B cell (primary cell): Measurements from ENCODE around the gene COMMD7. TPM values are rescaled to one million over a fixed set of nuclear protein-coding genes. Genes with fewer than 3 reads are reported as not detected.
"Not testable (repeated sequence)": the region's sequence is repeated elsewhere in the genome, so short reads cannot be mapped to it uniquely, and the experiment has no call there.

Experiments
- ATAC-seq: fragments of 200-7000 bp; cut with Tn5 transposase; one replicate; pipeline ENCODE4 v1.10.0; 2021; ENCODE audit warnings: low read depth, mild to moderate bottlenecking, moderate number of reproducible peaks, moderate library complexity
- CTCF ChIA-PET: fragments of 350-600 bp; sonication (Branson Sonifier 250); formaldehyde crosslinking; loops from one replicate; lab custom pipeline; 2021; ENCODE audit warnings: antibody characterized with exemption, inconsistent platforms; lab: Charles Lee
- POLR2A ChIA-PET: fragments of 350-600 bp; sonication (Branson Sonifier 250); formaldehyde crosslinking; loops from one replicate; lab custom pipeline; 2021; ENCODE audit warnings: antibody characterized with exemption; lab: Charles Lee
- DNase-seq: peaks from one replicate; pipeline ENCODE4 v3.0.0; 2013
- H2AFZ ChIP-seq: 2 replicates; pipeline ENCODE4 v1.6.1; 2012; ENCODE audit warnings: mild to moderate bottlenecking, low read depth, low read length; ENCODE audit not compliant: insufficient read depth, poor library complexity, severe bottlenecking
- H3K27ac ChIP-seq, 2 donors: 1 replicate in 1 of 2; 2 replicates in 1 of 2; pipeline ENCODE4 v1.5.1; 2012 to 2013; ENCODE audit warnings: low read length in 2 of 2, mild to moderate bottlenecking in 2 of 2, moderate library complexity in 1 of 2
- H3K27me3 ChIP-seq, 4 experiments: fragments of 200-600 bp in 1 of 4; sonication (generic) in 1 of 4; replicated peaks in 1 of 4; 1 replicate in 2 of 4; 2 replicates in 2 of 4; pipeline versions ENCODE4 v1.6.1 to v1.7.0; 2013 to 2016; ENCODE audit warnings: low read length in 3 of 4, mild to moderate bottlenecking in 2 of 4, mixed read lengths in 1 of 4, moderate library complexity in 1 of 4; ENCODE audit not compliant: insufficient read depth in 4 of 4, control insufficient read depth in 3 of 4; ENCODE audit errors: control extremely low read depth in 1 of 4
- H3K36me3 ChIP-seq, 2 experiments: replicated peaks in 1 of 2; 1 replicate in 1 of 2; 2 replicates in 1 of 2; pipeline versions ENCODE4 v1.6.1 to v1.7.1; 2013; ENCODE audit warnings: low read length in 1 of 2; ENCODE audit not compliant: insufficient read depth in 2 of 2, control insufficient read depth in 1 of 2; ENCODE audit errors: control extremely low read depth in 1 of 2, extremely low read depth in 1 of 2
- H3K4me1 ChIP-seq, 2 donors: fragments of 200-600 bp in 1 of 2; sonication (generic) in 1 of 2; 1 replicate in 1 of 2; 2 replicates in 1 of 2; pipeline versions ENCODE4 v1.5.1 to v1.6.1; 2013 to 2017; ENCODE audit warnings: low read length in 2 of 2; ENCODE audit not compliant: control insufficient read depth in 2 of 2, insufficient read depth in 2 of 2
- H3K4me2 ChIP-seq: replicated peaks from 2 replicates; pipeline ENCODE3; 2012; ENCODE audit warnings: mild to moderate bottlenecking, low read depth, low read length; ENCODE audit not compliant: poor library complexity, severe bottlenecking
- H3K4me3 ChIP-seq, 5 experiments: fragments of 200-600 bp in 1 of 5; sonication (generic) in 1 of 5; 1 replicate in 3 of 5; 2 replicates in 2 of 5; pipeline versions ENCODE4 v1.5.1 to v1.7.0; 2011 to 2016; ENCODE audit warnings: low read length in 4 of 5, mild to moderate bottlenecking in 4 of 5, low read depth in 2 of 5, control low read depth in 1 of 5, moderate library complexity in 1 of 5; ENCODE audit not compliant: insufficient read depth in 1 of 5; ENCODE audit errors: control extremely low read depth in 1 of 5, extremely low read depth in 1 of 5
- H3K79me2 ChIP-seq: fragments of 200-600 bp; sonication (generic); one replicate; pipeline ENCODE4 v1.6.0; 2016; ENCODE audit warnings: low read length; ENCODE audit not compliant: control insufficient read depth, insufficient read depth
- H3K9ac ChIP-seq: fragments of 200-600 bp; sonication (generic); 2 replicates; pipeline ENCODE4 v1.6.1; 2017; ENCODE audit warnings: mild to moderate bottlenecking, low read length, moderate library complexity
- H3K9me3 ChIP-seq, 3 donors: one replicate each; pipeline versions ENCODE4 v1.6.1 to v1.7.1; 2013; ENCODE audit warnings: low read length in 2 of 3; ENCODE audit not compliant: control insufficient read depth in 2 of 3, insufficient read depth in 1 of 3; ENCODE audit errors: control extremely low read depth in 1 of 3
- H4K20me1 ChIP-seq: 2 replicates; pipeline ENCODE4 v1.6.0; 2012; ENCODE audit warnings: mild to moderate bottlenecking, low read length; ENCODE audit not compliant: insufficient read depth, control insufficient read depth, poor library complexity, severe bottlenecking
- H3K27ac Mint-ChIP-seq: one replicate; pipeline ENCODE4 v1.8.0; 2021; ENCODE audit warnings: mixed read lengths
- H3K27me3 Mint-ChIP-seq: one replicate; pipeline ENCODE4 v1.8.0; 2021; ENCODE audit warnings: mixed read lengths
- H3K4me1 Mint-ChIP-seq: one replicate; pipeline ENCODE4 v1.8.0; 2021; ENCODE audit warnings: mixed read lengths
- H3K4me3 Mint-ChIP-seq: one replicate; pipeline ENCODE4 v1.8.0; 2021; ENCODE audit warnings: mixed read lengths
- H3K9me3 Mint-ChIP-seq: one replicate; pipeline ENCODE4 v1.8.0; 2022; ENCODE audit warnings: mixed read lengths; ENCODE audit not compliant: insufficient read depth
- EZH2 ChIP-seq: IDR thresholded peaks from 2 replicates; pipeline ENCODE4 v1.6.1; 2012; ENCODE audit warnings: borderline replicate concordance, low read depth, mild to moderate bottlenecking, moderate library complexity, low read length; ENCODE audit not compliant: insufficient read depth, poor library complexity, severe bottlenecking
- WGBS: methylation state at CpG from one replicate; pipeline ENCODE4 v1.1.5; 2013; ENCODE audit warnings: missing lambda C conversion rate; ENCODE audit not compliant: insufficient coverage; 5-methylcytosine and 5-hydroxymethylcytosine counted together
- intact Hi-C: fragments of 100-400 bp; cut with micrococcal nuclease; formaldehyde crosslinking; loops from one replicate; pipeline ENCODE4 v1.10.0; 2022
- polyA plus RNA-seq: library from polyadenylated mRNA; depleted of rRNA; stranded (reverse); fragments of >200 nt; gene quantifications from 2 replicates; pipeline ENCODE4 v1.2.3, GENCODE V29; 2012
- total RNA-seq, 2 donors: library from RNA; stranded (reverse); fragments of 120-200 nt in 1 of 2; gene quantifications; 1 replicate in 1 of 2; 2 replicates in 1 of 2; pipeline versions ENCODE4 v1.2.3 to v1.2.4, GENCODE V29; 2013 to 2022
- TF ChIP-seq, protein P1 (sequence below): fragments of 200-600 bp; IDR thresholded peaks from one replicate; pipeline ENCODE4 v1.8.0; 2022; ENCODE audit warnings: antibody characterized with exemption, mild to moderate bottlenecking

COMMD7 gene
- total and polyA plus RNA-seq, 2 donors (not counting 1 experiment from before 2014, with no cell fraction given) = 24.5 to 34.9 TPM

DNA sequence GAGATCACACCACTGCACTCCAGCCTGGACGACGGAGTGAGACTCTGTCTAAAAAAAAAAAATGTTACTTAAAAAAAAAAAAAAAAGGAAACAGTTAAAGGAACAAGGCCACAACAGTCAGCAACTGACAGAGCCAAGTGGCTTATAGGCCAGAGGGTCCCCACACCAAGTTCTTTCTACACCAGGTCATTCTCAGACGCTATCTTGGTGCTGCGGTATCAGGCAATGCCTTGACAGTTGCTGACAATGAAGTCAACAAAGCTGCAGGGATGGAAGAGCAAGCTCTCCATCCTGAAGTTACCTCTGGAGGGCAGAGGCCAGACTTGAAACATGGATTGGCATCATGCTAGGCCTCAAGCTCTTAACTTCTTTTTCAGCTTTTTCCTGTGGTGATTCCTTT lies 31.9 kb downstream of the COMMD7 start:
- Histone ChIP-seq H3K4me3 (no peak overlapping the region), H3K27me3 (no peaks in the 10 kb centered on the region), H3K4me1 (no peaks in the 10 kb centered on the region), H2AFZ (no peak overlapping the region), H4K20me1 (no peaks in the 10 kb centered on the region), H3K9ac (no peak overlapping the region), H3K4me2 (no peak overlapping the region), H3K9me3 (no peaks in the 10 kb centered on the region), H3K36me3 (peaks cover 2 to 11% of the 10 kb centered on the region in 2 experiments), H3K79me2 (peaks cover 7% of the 10 kb centered on the region), H3K27ac (no peak overlapping the region)
- Mint-ChIP-seq H3K4me1 (peaks cover 10% of the 10 kb centered on the region), H3K27me3 (no peaks in the 10 kb centered on the region), H3K27ac (no peak overlapping the region), H3K4me3 (no peak overlapping the region), H3K9me3 (no peaks in the 10 kb centered on the region)
- ChIA-PET CTCF (no interaction called here), POLR2A (no interaction called here)
- 100% methylated on average over 2 of the region's 4 CpGs for WGBS
- intact Hi-C loops = no loop called here
- TF ChIP-seq, protein P1, sequence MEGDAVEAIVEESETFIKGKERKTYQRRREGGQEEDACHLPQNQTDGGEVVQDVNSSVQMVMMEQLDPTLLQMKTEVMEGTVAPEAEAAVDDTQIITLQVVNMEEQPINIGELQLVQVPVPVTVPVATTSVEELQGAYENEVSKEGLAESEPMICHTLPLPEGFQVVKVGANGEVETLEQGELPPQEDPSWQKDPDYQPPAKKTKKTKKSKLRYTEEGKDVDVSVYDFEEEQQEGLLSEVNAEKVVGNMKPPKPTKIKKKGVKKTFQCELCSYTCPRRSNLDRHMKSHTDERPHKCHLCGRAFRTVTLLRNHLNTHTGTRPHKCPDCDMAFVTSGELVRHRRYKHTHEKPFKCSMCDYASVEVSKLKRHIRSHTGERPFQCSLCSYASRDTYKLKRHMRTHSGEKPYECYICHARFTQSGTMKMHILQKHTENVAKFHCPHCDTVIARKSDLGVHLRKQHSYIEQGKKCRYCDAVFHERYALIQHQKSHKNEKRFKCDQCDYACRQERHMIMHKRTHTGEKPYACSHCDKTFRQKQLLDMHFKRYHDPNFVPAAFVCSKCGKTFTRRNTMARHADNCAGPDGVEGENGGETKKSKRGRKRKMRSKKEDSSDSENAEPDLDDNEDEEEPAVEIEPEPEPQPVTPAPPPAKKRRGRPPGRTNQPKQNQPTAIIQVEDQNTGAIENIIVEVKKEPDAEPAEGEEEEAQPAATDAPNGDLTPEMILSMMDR = no peak
- no peak for TF ChIP-seq EZH2
- ATAC-seq = no peak
- DNase-seq = no peak

DNA sequence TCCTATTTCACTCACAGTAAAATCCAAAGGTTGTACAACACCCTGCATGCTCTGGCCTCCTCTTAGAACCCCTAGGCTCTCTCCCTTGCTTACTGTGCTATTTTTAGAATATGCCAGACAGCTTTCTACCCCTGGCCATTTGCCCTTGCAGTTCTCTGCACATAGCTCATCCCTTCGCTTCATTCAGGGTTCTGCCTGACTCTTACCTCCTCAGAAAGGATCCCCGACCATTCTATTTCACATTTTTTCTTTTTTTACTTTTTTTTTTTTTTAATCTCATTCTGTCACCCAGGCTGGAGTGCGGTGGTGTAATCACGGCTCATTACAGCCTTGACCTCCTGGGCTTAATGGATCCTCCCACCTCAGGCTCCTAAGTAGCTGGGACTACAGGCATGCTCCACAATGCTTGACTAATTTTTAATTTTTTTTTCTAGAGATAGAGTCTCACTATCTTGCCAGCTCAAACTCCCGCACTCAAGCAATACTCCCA lies 33.6 kb downstream of the COMMD7 start:
- Histone ChIP-seq H3K36me3 (peaks cover 2 to 15% of the 10 kb centered on the region in 2 experiments), H3K9ac (no peak overlapping the region), H2AFZ (no peak overlapping the region), H4K20me1 (no peaks in the 10 kb centered on the region), H3K27ac (no peak overlapping the region), H3K4me2 (no peak overlapping the region), H3K27me3 (no peaks in the 10 kb centered on the region), H3K79me2 (peaks cover 7% of the 10 kb centered on the region), H3K4me1 (no peaks in the 10 kb centered on the region), H3K4me3 (no peak overlapping the region), H3K9me3 (no peaks in the 10 kb centered on the region)
- whole genome bisulfite sequencing = 100% methylated on average over 3 of the region's 5 CpGs
- Mint-ChIP-seq H3K9me3 (no peaks in the 10 kb centered on the region), H3K27me3 (no peaks in the 10 kb centered on the region), H3K4me3 (no peak overlapping the region), H3K27ac (no peak overlapping the region), H3K4me1 (peaks cover 10% of the 10 kb centered on the region)
- POLR2A ChIA-PET = interaction anchor here (0.7 kb wide), 1 partner anchor 227 kb away, joined by 6 read pairs; no protein-coding TSS in a partner anchor
- DNase-seq (no peak), ATAC-seq (no peak)
- intact Hi-C loops = no loop called here
- no peak for TF ChIP-seq EZH2
- TF ChIP-seq, protein P1 = no peak
- CTCF ChIA-PET = interaction anchor here (1.9 kb wide), 1 partner anchor 69 kb away, joined by 6 read pairs; no protein-coding TSS in a partner anchor

DNA sequence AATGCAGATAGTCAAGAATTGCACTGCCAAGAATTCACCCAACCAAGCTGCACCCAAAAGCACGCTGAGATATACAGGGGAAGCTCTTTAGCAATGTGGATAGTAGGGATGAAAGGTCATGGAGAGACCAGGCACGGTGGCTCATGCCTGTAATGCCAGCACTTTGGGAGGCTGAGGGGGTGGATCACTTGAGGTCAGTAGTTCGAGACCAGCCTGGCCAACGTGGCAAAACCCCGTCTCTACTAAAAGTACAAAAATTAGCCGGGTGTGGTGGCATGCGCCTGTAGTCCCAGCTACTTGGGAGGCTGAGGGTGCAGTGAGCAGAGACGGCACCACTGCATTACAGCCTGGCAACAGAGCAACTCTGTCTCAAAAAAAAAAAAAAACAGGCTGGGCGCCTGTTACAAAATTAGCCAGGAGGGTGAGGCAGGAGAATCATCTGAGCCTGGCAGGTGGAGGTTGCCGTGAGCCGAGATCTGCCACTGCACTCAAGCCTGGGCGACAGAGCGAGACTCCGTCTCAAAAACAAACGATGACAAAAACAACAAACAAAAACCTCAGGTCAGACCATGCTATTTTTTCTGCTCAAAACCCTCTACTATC lies 34.1 kb downstream of the COMMD7 start:
- H3K27ac ChIP-seq, H3K4me2 ChIP-seq, DNase-seq, H3K4me1 Mint-ChIP-seq, intact Hi-C loops, H3K27ac Mint-ChIP-seq, H3K9me3 ChIP-seq, H3K4me3 ChIP-seq, ATAC-seq, H3K9me3 Mint-ChIP-seq, H3K4me1 ChIP-seq, H3K27me3 ChIP-seq, H3K9ac ChIP-seq, H3K27me3 Mint-ChIP-seq, H3K4me3 Mint-ChIP-seq, H3K79me2 ChIP-seq, H4K20me1 ChIP-seq, H2AFZ ChIP-seq: not testable (repeated sequence)
- ChIA-PET CTCF (interaction anchor here (1.9 kb wide), 1 partner anchor 69 kb away, joined by 6 read pairs; no protein-coding TSS in a partner anchor), POLR2A (interaction anchor here (0.7 kb wide), 1 partner anchor 226 kb away, joined by 6 read pairs; no protein-coding TSS in a partner anchor)
- 92% methylated on average over 15 of the region's 15 CpGs for WGBS
- peaks cover 2 to 20% of the 10 kb centered on the region in 2 experiments for H3K36me3 ChIP-seq
